Posterior vena cava (tissue), 2 donors: ENCODE measurements around the gene MYCBP. TPM values are rescaled to one million over a fixed set of nuclear protein-coding genes. Genes with fewer than 3 reads are reported as not detected.
A peak's percentile ranks its signal among the peaks of the same experiment; 100 is the strongest.
"Not testable (repeated sequence)": the region's sequence is repeated elsewhere in the genome, so short reads cannot be mapped to it uniquely, and the experiment has no call there.

Experiments
- DNase-seq: peaks from one replicate; pipeline ENCODE4 v3.0.0-alpha.2; 2020; ENCODE audit warnings: low spot score
- intact Hi-C, 2 donors: fragments of 100-400 bp; cut with DNase I; formaldehyde crosslinking; loops; one replicate each; pipeline versions ENCODE4 v1.14.1 to v1.14.2; 2022 to 2023
- long read RNA-seq, 2 donors: library from polyadenylated mRNA; unstranded; transcript quantifications; one replicate each; pipeline ENCODE4 v2.0.0, GENCODE V29; 2020 to 2021
- total RNA-seq, 2 donors: library from RNA; stranded (reverse); fragmentation: NEBNext Ultra II Directional; extraction: Animal tissue kit (Norgen Biotek cat#: 25700); gene quantifications; one replicate each; pipeline ENCODE4 v1.2.1, GENCODE V29; 2021
- donor health status: DM: yes; HTN: yes; CAD: no.
- donor health status: DM: yes; HTN: yes; CAD: no.

Gene MYCBP
- total RNA-seq = 10 to 100 TPM; 10.2 to 12.1 TPM
- long read RNA-seq, donor 1, partial matches to known transcripts = 0 of 3 reads
- long read RNA-seq, donor 1, other reads (novel, unspliced or antisense) = 1 of 3 reads
- long read RNA-seq, donor 2, transcript MYCBP-201 (5 exons, 2,818 nt) = major isoform, 28 of 32 reads
- long read RNA-seq, donor 2, partial matches to known transcripts = 0 of 32 reads
- long read RNA-seq, donor 2, other reads (novel, unspliced or antisense) = 2 of 32 reads

GRCh38 chr1:38873027-38873969 lies at the start of gene MYCBP:
Gene MYCBP (minus strand): TSS chr1:38873348. CDS start chr1:38873305, 43 bp downstream.
- DNase-seq = peak; percentile 99
- intact Hi-C loops = no loop called here

GRCh38 chr1:38919130-38919529 lies 46.0 kb upstream of the MYCBP start:
- DNase-seq = no peak
- intact Hi-C loops = no loop called here

- no peak for DNase-seq
- intact Hi-C loops = no loop called here
These were observed 45.4 kb upstream of the MYCBP start for GRCh38 chr1:38918568-38918967.

- intact Hi-C loops = no loop called here
- no peak for DNase-seq
These were observed 44.6 kb upstream of the MYCBP start for GRCh38 chr1:38917772-38918171.

GRCh38 chr1:38917337-38917736 lies 44.2 kb upstream of the MYCBP start:
- DNase-seq = no peak

GRCh38 chr1:38915352-38915948 lies 42.3 kb upstream of the MYCBP start:
- intact Hi-C loops = no loop called here
- no peak for DNase-seq

More at GRCh38 chr1:38917337-38917736, 44.2 kb upstream of the MYCBP start:
- intact Hi-C loops = no loop called here

GRCh38 chr1:38914908-38915307 lies 41.8 kb upstream of the MYCBP start:
- intact Hi-C loops, DNase-seq: not testable (repeated sequence)

GRCh38 chr1:38908821-38909220 lies 35.7 kb upstream of the MYCBP start:
- intact Hi-C loops = no loop called here

GRCh38 chr1:38905985-38906384 lies 32.8 kb upstream of the MYCBP start:
- no peak for DNase-seq
- intact Hi-C loops = no loop called here

More at GRCh38 chr1:38908821-38909220, 35.7 kb upstream of the MYCBP start:
- DNase-seq = no peak

- no peak for DNase-seq
- intact Hi-C loops = no loop called here
These were observed 26.4 kb upstream of the MYCBP start for GRCh38 chr1:38899560-38899959.

- intact Hi-C loops = no loop called here
- DNase-seq = no peak
These were observed 25.6 kb upstream of the MYCBP start for GRCh38 chr1:38898653-38899230.

- intact Hi-C loops = no loop called here
- no peak for DNase-seq
These were observed 23.0 kb upstream of the MYCBP start for GRCh38 chr1:38896169-38896568.

- DNase-seq = no peak
- intact Hi-C loops = no loop called here
These were observed 19.8 kb upstream of the MYCBP start for GRCh38 chr1:38892976-38893375.

- intact Hi-C loops = no loop called here
- DNase-seq = no peak
These were observed 18.6 kb upstream of the MYCBP start for GRCh38 chr1:38891753-38892152.

GRCh38 chr1:38889589-38889988 lies 16.4 kb upstream of the MYCBP start:
- DNase-seq = no peak
- intact Hi-C loops = no loop called here

GRCh38 chr1:38888423-38889333 lies 15.5 kb upstream of the MYCBP start:
- no peak for DNase-seq
- intact Hi-C loops = no loop called here

- no peak for DNase-seq
- intact Hi-C loops = no loop called here
These were observed 11.9 kb upstream of the MYCBP start for GRCh38 chr1:38885092-38885491.

- intact Hi-C loops = no loop called here
- DNase-seq = no peak
These were observed 8.3 kb upstream of the MYCBP start, which contains the start of gene GJA9 for GRCh38 chr1:38881487-38881886. Gene GJA9 (minus strand): TSS chr1:38881587. CDS start chr1:38876098, 5,489 bp downstream.

GRCh38 chr1:38875811-38876210 lies 2.7 kb upstream of the MYCBP start:
- intact Hi-C loops = loop anchor here in 1 of 2 donors (5.0 kb wide), 1 partner anchor 536 kb away; no protein-coding TSS in a partner anchor
- DNase-seq = no peak
